HepG2 (cell line): ENCODE measurements around the gene POMT1. TPM values are rescaled to one million over a fixed set of nuclear protein-coding genes. Genes with fewer than 3 reads are reported as not detected.
A peak's percentile ranks its signal among the peaks of the same experiment; 100 is the strongest.
"Not testable (repeated sequence)": the region's sequence is repeated elsewhere in the genome, so short reads cannot be mapped to it uniquely, and the experiment has no call there.

ENCODE experiments used
- ATAC-seq: fragments of 200-7000 bp; cut with Tn5 transposase; 3 replicates; pipeline ENCODE4 v1.9.1; 2020; ENCODE audit warnings: mild to moderate bottlenecking, moderate library complexity
- BruUV-seq: library from RNA; stranded (reverse); fragments of 400-500 nt; replicated peaks from 2 replicates; lab custom pipeline; 2021; lab: Mats Ljungman, UMichigan
- CTCF ChIA-PET: fragments of 300-600 bp; formaldehyde crosslinking; extraction: SDS; loops from one replicate; lab custom pipeline; 2021; ENCODE audit warnings: low total read pairs, inconsistent platforms, low intra/inter-chr PET ratio; lab: Yijun Ruan, JAX
- POLR2A ChIA-PET: fragments of 350-600 bp; sonication (Branson Sonifier 250); formaldehyde crosslinking; loops from one replicate; lab custom pipeline; 2020; ENCODE audit warnings: antibody characterized with exemption, inconsistent platforms; lab: Yijun Ruan, JAX
- DNase-seq: peaks from one replicate; pipeline ENCODE4 v3.0.0-alpha.2; 2015; ENCODE audit warnings: low spot score
- FAIRE-seq: peaks from 3 replicates; lab custom pipeline; 2011; peaks lifted over from hg19 to GRCh38; lab: Jason Lieb, UNC
- H2AFZ ChIP-seq: one replicate; pipeline ENCODE4 v1.6.1; 2011; ENCODE audit warnings: low read length, inconsistent platforms
- H3K27ac ChIP-seq: fragments of 300-600 bp; 3 replicates; pipeline ENCODE4 v1.8.0; 2011; ENCODE audit warnings: mixed run types, mild to moderate bottlenecking, mixed read lengths, low read length, inconsistent platforms; ENCODE audit not compliant: insufficient read depth; ENCODE audit errors: extremely low read length
- H3K27me3 ChIP-seq, 2 experiments: fragments of 200-600 bp in 1 of 2; 2 replicates in 1 of 2; 3 replicates in 1 of 2; pipeline versions ENCODE4 v1.6.0 to v1.8.0; 2011; ENCODE audit warnings: low read length in 2 of 2, mild to moderate bottlenecking in 2 of 2, moderate library complexity in 2 of 2, inconsistent platforms in 1 of 2; ENCODE audit not compliant: insufficient read depth in 2 of 2, control insufficient read depth in 1 of 2
- H3K36me3 ChIP-seq, 2 experiments: fragments of 200-600 bp in 1 of 2; replicated peaks in 1 of 2; 2 replicates in 1 of 2; 3 replicates in 1 of 2; pipeline versions ENCODE4 v1.5.1 to v1.8.0; 2011; ENCODE audit warnings: low read length in 2 of 2, inconsistent platforms in 1 of 2; ENCODE audit not compliant: insufficient read depth in 2 of 2, control insufficient read depth in 1 of 2
- H3K4me1 ChIP-seq: 2 replicates; pipeline ENCODE4 v1.5.1; 2012; ENCODE audit warnings: low read length, inconsistent platforms; ENCODE audit not compliant: insufficient read depth
- H3K4me2 ChIP-seq: 2 replicates; pipeline ENCODE4 v1.6.0; 2011; ENCODE audit warnings: low read depth, low read length, inconsistent platforms
- H3K4me3 ChIP-seq, 3 experiments: fragments of 200-600 bp in 1 of 3; sonication (generic), shearing (Covaris generic) in 1 of 3; replicated peaks in 1 of 3; 2 replicates each; pipeline ENCODE4 v1.5.1; 2011 to 2016; ENCODE audit warnings: low read length in 3 of 3, inconsistent platforms in 2 of 3, low read depth in 2 of 3, mild to moderate bottlenecking in 2 of 3, control low read depth in 1 of 3, mixed read lengths in 1 of 3; ENCODE audit not compliant: insufficient read depth in 1 of 3
- H3K79me2 ChIP-seq: one replicate; pipeline ENCODE4 v1.6.1; 2011; ENCODE audit warnings: low read length, inconsistent platforms; ENCODE audit not compliant: insufficient read depth
- H3K9ac ChIP-seq: 2 replicates; pipeline ENCODE4 v1.6.0; 2011; ENCODE audit warnings: mild to moderate bottlenecking, low read depth, low read length, inconsistent platforms; ENCODE audit not compliant: insufficient read depth
- H3K9me3 ChIP-seq: 2 replicates; pipeline ENCODE4 v1.5.1; 2012; ENCODE audit warnings: mild to moderate bottlenecking, low read length
- H4K20me1 ChIP-seq: 2 replicates; pipeline ENCODE4 v1.6.0; 2011; ENCODE audit warnings: inconsistent platforms, mild to moderate bottlenecking, low read length, moderate library complexity; ENCODE audit not compliant: insufficient read depth
- BORCS8-MEF2B ChIP-seq: sonication (generic); formaldehyde crosslinking; IDR thresholded peaks from 2 replicates; pipeline ENCODE4 v1.8.0; 2022; ENCODE audit warnings: mild to moderate bottlenecking, missing genetic modification reagents
- ZNF263 ChIP-seq: sonication (generic); formaldehyde crosslinking; IDR thresholded peaks from 2 replicates; pipeline ENCODE4 v1.4.0; 2020; ENCODE audit warnings: missing genetic modification reagents
- ZNF30 ChIP-seq: sonication (generic); formaldehyde crosslinking; IDR thresholded peaks from 2 replicates; pipeline ENCODE4 v1.5.0; 2020; ENCODE audit warnings: mild to moderate bottlenecking, missing genetic modification reagents
- WGBS: methylation state at CpG from one replicate; pipeline ENCODE4 v1.1.6; 2017; ENCODE audit warnings: low lambda C conversion rate; 5-methylcytosine and 5-hydroxymethylcytosine counted together
- in situ Hi-C: cut with HindIII; loops from 2 replicates; pipeline ENCODE4 v1.10.0; 2017; ENCODE audit warnings: low pct_unique_long_range_greater_than_20kb; ENCODE audit not compliant: extremely low pct_ligation_motif_present
- intact Hi-C: fragments of 100-400 bp; cut with micrococcal nuclease; formaldehyde crosslinking; loops from one replicate; pipeline ENCODE4 v1.10.0; 2022; ENCODE audit not compliant: unreplicated experiment
- polyA plus RNA-seq, 8 experiments: library from polyadenylated mRNA; depleted of rRNA in 3 of 8; stranded (reverse) in 7 of 8; unstranded in 1 of 8; fragments of >200 nt; fragmentation: Illumina TruSeq in 4 of 8; extraction: Trizol in 4 of 8; gene quantifications; 2 replicates each; pipeline versions ENCODE4 v1.2.1 to v1.2.3, GENCODE V29; 2011 to 2016; ENCODE audit warnings: low read depth in 4 of 8, missing spikeins in 1 of 8, mixed read lengths in 1 of 8; ENCODE audit not compliant: insufficient read depth in 1 of 8
- total RNA-seq, 5 experiments: library from RNA; depleted of rRNA; stranded (reverse); fragments of >200 nt; fragmentation: Illumina TruSeq; extraction: Trizol; gene quantifications; 2 replicates each; pipeline ENCODE4 v1.2.3, GENCODE V29; 2016; ENCODE audit warnings: low read depth in 1 of 5

Gene POMT1
- total and polyA plus RNA-seq, 2 of the 13 experiments (the other 11 are each of a cell fraction or from before 2014, with no cell fraction given) = 21.6 to 22.7 TPM

- TF ChIP-seq BORCS8-MEF2B (CRISPR knock-in tag) = no peak
- TF ChIP-seq, all 625 proteins: peak for 0
These were observed 10.5 kb downstream of the POMT1 start (continued) for GRCh38 chr9:131513177-131513576.

- H3K9me3 ChIP-seq, H3K4me2 ChIP-seq, POLR2A ChIA-PET, H3K9ac ChIP-seq, H3K27me3 ChIP-seq, in situ Hi-C loops, H3K4me1 ChIP-seq, H3K4me3 ChIP-seq, intact Hi-C loops, H3K27ac ChIP-seq, CTCF ChIA-PET, H3K79me2 ChIP-seq, BruUV-seq, DNase-seq, H2AFZ ChIP-seq, ATAC-seq, H4K20me1 ChIP-seq, FAIRE-seq: not testable (repeated sequence)
- TF ChIP-seq ZNF263 (CRISPR knock-in tag) = peak; percentile 90
- H3K36me3 ChIP-seq = peaks cover 25 to 70% of the 10 kb centered on the region in 2 experiments
- WGBS = 84% methylated on average over 7 of the region's 12 CpGs
These were observed 12.9 kb downstream of the POMT1 start for GRCh38 chr9:131515559-131516031.

DNA sequence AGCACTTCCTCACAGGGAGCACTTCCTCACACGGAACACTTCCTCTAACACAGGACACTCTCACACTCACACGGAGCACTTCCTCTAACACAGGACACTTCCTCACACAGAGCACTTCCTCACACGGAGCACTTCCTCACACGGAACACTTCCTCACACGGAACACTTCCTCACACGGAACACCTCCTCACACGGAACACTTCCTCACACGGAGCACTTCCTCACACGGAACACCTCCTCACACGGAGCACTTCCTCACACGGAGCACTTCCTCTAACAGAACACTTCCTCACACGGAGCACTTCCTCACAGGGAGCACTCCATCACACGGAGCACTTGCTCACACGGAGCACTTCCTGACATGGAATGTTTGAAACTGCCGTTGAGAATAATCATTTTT, 13.4 kb downstream of the POMT1 start:
- ATAC-seq = no peak

More for the DNA sequence above, 13.4 kb downstream of the POMT1 start:
- Histone ChIP-seq H3K9ac (no peak overlapping the region), H3K27me3 (no peaks in the 10 kb centered on the region), H4K20me1 (no peaks in the 10 kb centered on the region), H3K9me3 (no peaks in the 10 kb centered on the region), H3K4me2 (no peak overlapping the region), H3K36me3 (peaks cover 23 to 67% of the 10 kb centered on the region in 2 experiments), H2AFZ (no peak overlapping the region), H3K4me3 (no peak overlapping the region), H3K27ac (no peak overlapping the region), H3K79me2 (no peaks in the 10 kb centered on the region), H3K4me1 (peaks cover 7% of the 10 kb centered on the region)
- BruUV-seq = no TSS peak
- intact Hi-C loops (no loop called here), in situ Hi-C loops (no loop called here)
- CTCF ChIA-PET = no interaction called here
- DNase-seq = no peak
- POLR2A ChIA-PET = no interaction called here
- peak; percentile 91 for TF ChIP-seq ZNF263 (CRISPR knock-in tag)
- TF ChIP-seq ZNF30 (CRISPR knock-in tag) = no peak
- FAIRE-seq = no peak
- 88% methylated on average over 14 of the region's 15 CpGs for WGBS
